ENCODE measurements around the gene TMEM255A. TPM values are rescaled to one million over a fixed set of nuclear protein-coding genes. Genes with fewer than 3 reads are reported as not detected.
A peak's percentile ranks its signal among the peaks of the same experiment; 100 is the strongest.

The TMEM255A gene
- total RNA-seq, 1 experiment from 2014 or later = not detected

DNA sequence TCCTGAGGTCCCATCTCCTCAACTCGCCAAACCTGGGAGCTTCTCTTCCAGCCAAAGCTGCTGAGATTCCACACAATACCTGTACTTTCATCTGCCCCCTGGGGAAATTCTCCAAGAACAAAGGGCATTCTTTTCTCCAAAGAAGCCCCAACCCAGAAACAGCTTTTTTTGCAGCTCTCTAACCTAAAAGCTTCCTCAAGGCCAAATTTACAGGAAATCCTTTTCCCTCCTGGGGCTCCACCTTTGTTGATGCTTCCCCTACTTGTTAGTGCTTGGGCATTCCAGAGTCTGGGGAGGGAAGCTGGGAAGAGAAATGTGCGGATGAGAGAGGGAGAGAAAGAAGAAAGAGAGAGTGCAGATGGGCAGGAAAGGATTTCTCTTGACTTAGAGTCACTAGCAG lies 36.3 kb downstream of the TMEM255A start:
- ATAC-seq = no peak
- no TSS peak for BruUV-seq (replicated peaks)
- TF ChIP-seq EZH2 (IDR thresholded peaks at IDR 0.05; ENCODE audit: low read length, unreplicated experiment) (no peak), CTCF (conservative IDR thresholded peaks at IDR 0.05; ENCODE audit: low read depth, low read length) (no peak), EZH2phosphoT487 (IDR thresholded peaks at IDR 0.05; ENCODE audit: borderline replicate concordance, low read length) (no peak)
- no peaks in the 10 kb centered on the region for H3K36me3 ChIP-seq (ENCODE audit: low read depth, low read length)
- H3K4me1 ChIP-seq (ENCODE audit: insufficient read depth, low read length) = no peaks in the 10 kb centered on the region
- no peak overlapping the region for H3K4me3 ChIP-seq (ENCODE audit: low read length)
- ChIA-PET POLR2A (ENCODE audit: unreplicated experiment) (no interaction called here), CTCF (no interaction called here)
- H3K9me2 ChIP-seq (replicated peaks; ENCODE audit: low read length) = no peaks in the 10 kb centered on the region
- H3F3A ChIP-seq (ENCODE audit: low read length, unreplicated experiment) = no peaks in the 10 kb centered on the region
- H4K20me1 ChIP-seq (ENCODE audit: low read length) = no peaks in the 10 kb centered on the region
- H3K9ac ChIP-seq (ENCODE audit: low read length) = no peak overlapping the region
- H3K9me3 ChIP-seq (ENCODE audit: low read length) = no peaks in the 10 kb centered on the region
- no peaks in the 10 kb centered on the region for H3K79me2 ChIP-seq (ENCODE audit: low read length)
- H3K4me2 ChIP-seq (ENCODE audit: low read length) = no peak overlapping the region
- intact Hi-C loops (cut with micrococcal nuclease) = no loop called here
- no peak overlapping the region for H2AFZ ChIP-seq (ENCODE audit: low read length)
- no peaks in the 10 kb centered on the region for H3K27me3 ChIP-seq (ENCODE audit: low read length)
- no peak for DNase-seq
- H3K27ac ChIP-seq (ENCODE audit: low read length) = no peak overlapping the region

DNA sequence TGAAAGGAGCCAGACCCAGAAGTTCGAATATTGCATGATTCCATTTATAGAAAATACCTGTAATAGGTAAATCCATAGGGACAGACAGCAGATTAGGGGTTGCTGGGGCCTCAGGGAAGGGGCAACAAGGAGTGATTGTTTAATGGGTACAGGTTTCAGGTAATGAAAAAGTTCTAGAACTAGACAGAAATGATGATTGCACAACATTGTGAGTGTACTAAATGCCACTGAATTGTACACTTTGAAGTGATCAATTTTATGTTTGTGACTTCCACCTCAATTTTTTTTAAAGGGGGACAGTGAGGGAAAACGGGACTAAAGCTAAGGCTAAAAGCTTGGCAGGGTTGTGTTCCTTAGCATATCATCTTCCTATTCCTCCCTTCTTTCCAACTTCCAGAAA lies 37.1 kb downstream of the TMEM255A start:
- no peak overlapping the region for H2AFZ ChIP-seq (ENCODE audit: low read length)
- H3K27ac ChIP-seq (ENCODE audit: low read length) = no peak overlapping the region
- POLR2A ChIA-PET (ENCODE audit: unreplicated experiment) = no interaction called here
- H3K36me3 ChIP-seq (ENCODE audit: low read depth, low read length) = no peaks in the 10 kb centered on the region
- DNase-seq (no peak), ATAC-seq (no peak)
- no peaks in the 10 kb centered on the region for H3K27me3 ChIP-seq (ENCODE audit: low read length)
- TF ChIP-seq EZH2phosphoT487 (IDR thresholded peaks at IDR 0.05; ENCODE audit: borderline replicate concordance, low read length) = no peak
- no peak for TF ChIP-seq EZH2 (IDR thresholded peaks at IDR 0.05; ENCODE audit: low read length, unreplicated experiment)
- no peaks in the 10 kb centered on the region for H3K9me2 ChIP-seq (replicated peaks; ENCODE audit: low read length)
- no peaks in the 10 kb centered on the region for H3F3A ChIP-seq (ENCODE audit: low read length, unreplicated experiment)
- H3K4me2 ChIP-seq (ENCODE audit: low read length) = no peak overlapping the region
- no peaks in the 10 kb centered on the region for H3K79me2 ChIP-seq (ENCODE audit: low read length)
- no TSS peak for BruUV-seq (replicated peaks)
- no peaks in the 10 kb centered on the region for H3K9me3 ChIP-seq (ENCODE audit: low read length)
- no peak overlapping the region for H3K4me3 ChIP-seq (ENCODE audit: low read length)
- CTCF ChIA-PET = no interaction called here
- H3K9ac ChIP-seq (ENCODE audit: low read length) = no peak overlapping the region
- no peaks in the 10 kb centered on the region for H3K4me1 ChIP-seq (ENCODE audit: insufficient read depth, low read length)
- intact Hi-C loops (cut with micrococcal nuclease) = no loop called here
- no peaks in the 10 kb centered on the region for H4K20me1 ChIP-seq (ENCODE audit: low read length)

- BruUV-seq (replicated peaks) = no TSS peak
- H3K36me3 ChIP-seq (ENCODE audit: low read depth, low read length) = no peaks in the 10 kb centered on the region
- H3K27ac ChIP-seq (ENCODE audit: low read length) = no peak overlapping the region
- H2AFZ ChIP-seq (ENCODE audit: low read length) = no peak overlapping the region
- H3K9me3 ChIP-seq (ENCODE audit: low read length) = no peaks in the 10 kb centered on the region
- no peaks in the 10 kb centered on the region for H4K20me1 ChIP-seq (ENCODE audit: low read length)
- ATAC-seq (no peak), DNase-seq (peak; percentile 29)
- no peaks in the 10 kb centered on the region for H3K27me3 ChIP-seq (ENCODE audit: low read length)
- POLR2A ChIA-PET (ENCODE audit: unreplicated experiment) = no interaction called here
- H3K4me2 ChIP-seq (ENCODE audit: low read length) = no peak overlapping the region
- no peaks in the 10 kb centered on the region for H3F3A ChIP-seq (ENCODE audit: low read length, unreplicated experiment)
- TF ChIP-seq CTCF (conservative IDR thresholded peaks at IDR 0.05; ENCODE audit: low read depth, low read length) = no peak
- TF ChIP-seq EZH2 (IDR thresholded peaks at IDR 0.05; ENCODE audit: low read length, unreplicated experiment) = no peak
- TF ChIP-seq EZH2phosphoT487 (IDR thresholded peaks at IDR 0.05; ENCODE audit: borderline replicate concordance, low read length) = no peak
- H3K9ac ChIP-seq (ENCODE audit: low read length) = no peak overlapping the region
- intact Hi-C loops (cut with micrococcal nuclease) = no loop called here
- no peaks in the 10 kb centered on the region for H3K4me1 ChIP-seq (ENCODE audit: insufficient read depth, low read length)
- H3K79me2 ChIP-seq (ENCODE audit: low read length) = no peaks in the 10 kb centered on the region
- H3K9me2 ChIP-seq (replicated peaks; ENCODE audit: low read length) = no peaks in the 10 kb centered on the region
- no peak overlapping the region for H3K4me3 ChIP-seq (ENCODE audit: low read length)
- CTCF ChIA-PET = no interaction called here
These were observed 40.0 kb downstream of the TMEM255A start for GRCh38 chrX:120271218-120271617.
